ENCODE results near the gene HNRNPD.
"Not testable (repeated sequence)": the region's sequence is repeated elsewhere in the genome, so short reads cannot be mapped to it uniquely, and the experiment has no call there.

HNRNPD gene

GRCh38 chr4:82397527-82397926 is 23.7 kb upstream of the HNRNPD start:
- no peaks in the 10 kb centered on the region for H3K4me1 ChIP-seq (ENCODE audit: control insufficient read depth, insufficient read depth, low read length, poor library complexity, severe bottlenecking)
- no peak overlapping the region for H3K4me3 ChIP-seq (ENCODE audit: insufficient read depth, low read depth, low read length, poor library complexity, severe bottlenecking)
- H3K36me3 ChIP-seq (ENCODE audit: control insufficient read depth, insufficient read depth, low read length), result no peaks in the 10 kb centered on the region
- H3K9me3 ChIP-seq (ENCODE audit: control insufficient read depth, low read length), result no peaks in the 10 kb centered on the region
- H3K27ac ChIP-seq (ENCODE audit: insufficient read depth, low read length, poor library complexity, severe bottlenecking), result no peak overlapping the region
- no peaks in the 10 kb centered on the region for H3K27me3 ChIP-seq (replicated peaks; ENCODE audit: control insufficient read depth, insufficient read depth, low read length, poor library complexity, severe bottlenecking)
- DNase-seq, result no peak

- H3K27me3 ChIP-seq (replicated peaks; ENCODE audit: control insufficient read depth, insufficient read depth, low read length, poor library complexity, severe bottlenecking), result no peaks in the 10 kb centered on the region
- H3K4me3 ChIP-seq (ENCODE audit: insufficient read depth, low read depth, low read length, poor library complexity, severe bottlenecking), result no peak overlapping the region
- no peak overlapping the region for H3K27ac ChIP-seq (ENCODE audit: insufficient read depth, low read length, poor library complexity, severe bottlenecking)
- no peaks in the 10 kb centered on the region for H3K36me3 ChIP-seq (ENCODE audit: control insufficient read depth, insufficient read depth, low read length)
- DNase-seq, result no peak
- no peaks in the 10 kb centered on the region for H3K9me3 ChIP-seq (ENCODE audit: control insufficient read depth, low read length)
- H3K4me1 ChIP-seq (ENCODE audit: control insufficient read depth, insufficient read depth, low read length, poor library complexity, severe bottlenecking), result no peaks in the 10 kb centered on the region
These were observed 21.1 kb upstream of the HNRNPD start for GRCh38 chr4:82394896-82395295.

- H3K27ac ChIP-seq (ENCODE audit: insufficient read depth, low read length, poor library complexity, severe bottlenecking); H3K27me3 ChIP-seq (replicated peaks; ENCODE audit: control insufficient read depth, insufficient read depth, low read length, poor library complexity, severe bottlenecking); H3K4me3 ChIP-seq (ENCODE audit: insufficient read depth, low read depth, low read length, poor library complexity, severe bottlenecking); H3K4me1 ChIP-seq (ENCODE audit: control insufficient read depth, insufficient read depth, low read length, poor library complexity, severe bottlenecking); H3K36me3 ChIP-seq (ENCODE audit: control insufficient read depth, insufficient read depth, low read length); DNase-seq; H3K9me3 ChIP-seq (ENCODE audit: control insufficient read depth, low read length): not testable (repeated sequence)
These were observed 16.3 kb upstream of the HNRNPD start for GRCh38 chr4:82390061-82390460.

- Histone ChIP-seq H3K4me1 (ENCODE audit: control insufficient read depth, insufficient read depth, low read length, poor library complexity, severe bottlenecking) (no peaks in the 10 kb centered on the region), H3K27ac (ENCODE audit: insufficient read depth, low read length, poor library complexity, severe bottlenecking) (no peak overlapping the region), H3K9me3 (ENCODE audit: control insufficient read depth, low read length) (no peaks in the 10 kb centered on the region), H3K4me3 (ENCODE audit: insufficient read depth, low read depth, low read length, poor library complexity, severe bottlenecking) (no peak overlapping the region), H3K36me3 (ENCODE audit: control insufficient read depth, insufficient read depth, low read length) (no peaks in the 10 kb centered on the region), H3K27me3 (replicated peaks; ENCODE audit: control insufficient read depth, insufficient read depth, low read length, poor library complexity, severe bottlenecking) (no peaks in the 10 kb centered on the region)
- DNase-seq, result no peak
These were observed 14.6 kb upstream of the HNRNPD start for GRCh38 chr4:82388405-82388804.

- H3K9me3 ChIP-seq (ENCODE audit: control insufficient read depth, low read length); DNase-seq; H3K27me3 ChIP-seq (replicated peaks; ENCODE audit: control insufficient read depth, insufficient read depth, low read length, poor library complexity, severe bottlenecking); H3K27ac ChIP-seq (ENCODE audit: insufficient read depth, low read length, poor library complexity, severe bottlenecking); H3K4me1 ChIP-seq (ENCODE audit: control insufficient read depth, insufficient read depth, low read length, poor library complexity, severe bottlenecking); H3K36me3 ChIP-seq (ENCODE audit: control insufficient read depth, insufficient read depth, low read length); H3K4me3 ChIP-seq (ENCODE audit: insufficient read depth, low read depth, low read length, poor library complexity, severe bottlenecking): not testable (repeated sequence)
These were observed 12.5 kb upstream of the HNRNPD start for GRCh38 chr4:82386312-82386711.

GRCh38 chr4:82382751-82383150 is 9.0 kb upstream of the HNRNPD start:
- Histone ChIP-seq H3K27me3 (replicated peaks; ENCODE audit: control insufficient read depth, insufficient read depth, low read length, poor library complexity, severe bottlenecking) (no peaks in the 10 kb centered on the region), H3K27ac (ENCODE audit: insufficient read depth, low read length, poor library complexity, severe bottlenecking) (no peak overlapping the region), H3K4me1 (ENCODE audit: control insufficient read depth, insufficient read depth, low read length, poor library complexity, severe bottlenecking) (no peaks in the 10 kb centered on the region), H3K9me3 (ENCODE audit: control insufficient read depth, low read length) (no peaks in the 10 kb centered on the region), H3K36me3 (ENCODE audit: control insufficient read depth, insufficient read depth, low read length) (no peaks in the 10 kb centered on the region), H3K4me3 (ENCODE audit: insufficient read depth, low read depth, low read length, poor library complexity, severe bottlenecking) (no peak overlapping the region)
- no peak for DNase-seq

GRCh38 chr4:82381661-82382296 is 8.0 kb upstream of the HNRNPD start:
- no peak for DNase-seq
- Histone ChIP-seq H3K36me3 (ENCODE audit: control insufficient read depth, insufficient read depth, low read length) (no peaks in the 10 kb centered on the region), H3K27ac (ENCODE audit: insufficient read depth, low read length, poor library complexity, severe bottlenecking) (no peak overlapping the region), H3K4me1 (ENCODE audit: control insufficient read depth, insufficient read depth, low read length, poor library complexity, severe bottlenecking) (no peaks in the 10 kb centered on the region), H3K27me3 (replicated peaks; ENCODE audit: control insufficient read depth, insufficient read depth, low read length, poor library complexity, severe bottlenecking) (no peaks in the 10 kb centered on the region), H3K4me3 (ENCODE audit: insufficient read depth, low read depth, low read length, poor library complexity, severe bottlenecking) (no peak overlapping the region), H3K9me3 (ENCODE audit: control insufficient read depth, low read length) (no peaks in the 10 kb centered on the region)

GRCh38 chr4:82381235-82381634 is 7.4 kb upstream of the HNRNPD start:
- Histone ChIP-seq H3K4me1 (ENCODE audit: control insufficient read depth, insufficient read depth, low read length, poor library complexity, severe bottlenecking) (no peaks in the 10 kb centered on the region), H3K9me3 (ENCODE audit: control insufficient read depth, low read length) (no peaks in the 10 kb centered on the region), H3K4me3 (ENCODE audit: insufficient read depth, low read depth, low read length, poor library complexity, severe bottlenecking) (no peak overlapping the region), H3K36me3 (ENCODE audit: control insufficient read depth, insufficient read depth, low read length) (no peaks in the 10 kb centered on the region), H3K27ac (ENCODE audit: insufficient read depth, low read length, poor library complexity, severe bottlenecking) (no peak overlapping the region), H3K27me3 (replicated peaks; ENCODE audit: control insufficient read depth, insufficient read depth, low read length, poor library complexity, severe bottlenecking) (no peaks in the 10 kb centered on the region)
- DNase-seq, result no peak

GRCh38 chr4:82380831-82381230 is 7.0 kb upstream of the HNRNPD start:
- Histone ChIP-seq H3K27me3 (replicated peaks; ENCODE audit: control insufficient read depth, insufficient read depth, low read length, poor library complexity, severe bottlenecking) (no peaks in the 10 kb centered on the region), H3K27ac (ENCODE audit: insufficient read depth, low read length, poor library complexity, severe bottlenecking) (no peak overlapping the region)

GRCh38 chr4:82380344-82380743 is 6.6 kb upstream of the HNRNPD start:
- no peaks in the 10 kb centered on the region for H3K27me3 ChIP-seq (replicated peaks; ENCODE audit: control insufficient read depth, insufficient read depth, low read length, poor library complexity, severe bottlenecking)
- no peaks in the 10 kb centered on the region for H3K9me3 ChIP-seq (ENCODE audit: control insufficient read depth, low read length)
- DNase-seq, result no peak
- H3K4me1 ChIP-seq (ENCODE audit: control insufficient read depth, insufficient read depth, low read length, poor library complexity, severe bottlenecking), result no peaks in the 10 kb centered on the region
- no peaks in the 10 kb centered on the region for H3K36me3 ChIP-seq (ENCODE audit: control insufficient read depth, insufficient read depth, low read length)
- no peak overlapping the region for H3K4me3 ChIP-seq (ENCODE audit: insufficient read depth, low read depth, low read length, poor library complexity, severe bottlenecking)
- no peak overlapping the region for H3K27ac ChIP-seq (ENCODE audit: insufficient read depth, low read length, poor library complexity, severe bottlenecking)

More at GRCh38 chr4:82380831-82381230, 7.0 kb upstream of the HNRNPD start:
- Histone ChIP-seq H3K36me3 (ENCODE audit: control insufficient read depth, insufficient read depth, low read length) (no peaks in the 10 kb centered on the region), H3K4me1 (ENCODE audit: control insufficient read depth, insufficient read depth, low read length, poor library complexity, severe bottlenecking) (no peaks in the 10 kb centered on the region), H3K9me3 (ENCODE audit: control insufficient read depth, low read length) (no peaks in the 10 kb centered on the region), H3K4me3 (ENCODE audit: insufficient read depth, low read depth, low read length, poor library complexity, severe bottlenecking) (no peak overlapping the region)
- DNase-seq, result no peak
